ENCODE measurements around the gene PCDHA5.
"Not testable (repeated sequence)": the region's sequence is repeated elsewhere in the genome, so short reads cannot be mapped to it uniquely, and the experiment has no call there.

Gene PCDHA5

GRCh38 chr5:140823475-140823874 lies 2.1 kb downstream of the PCDHA5 start:
- DNase-seq (ENCODE audit: low read depth): no peak

- DNase-seq (ENCODE audit: low read depth): no peak
These were observed 6.4 kb downstream of the PCDHA5 start, which contains the start of gene PCDHA6 for GRCh38 chr5:140827704-140828361. PCDHA6 (plus strand) TSS chr5:140827960; CDS start chr5:140828092, 132 bp downstream.

- DNase-seq (ENCODE audit: low read depth): no peak
These were observed 6.9 kb downstream of the PCDHA5 start for GRCh38 chr5:140828362-140828737.

GRCh38 chr5:140829511-140830501 lies 8.4 kb downstream of the PCDHA5 start:
- DNase-seq (ENCODE audit: low read depth): not testable (repeated sequence)

- no peak for DNase-seq (ENCODE audit: low read depth)
These were observed 12.6 kb downstream of the PCDHA5 start, which contains the start of gene PCDHA7 for GRCh38 chr5:140833993-140834392. PCDHA7 (plus strand) TSS chr5:140834269; CDS start chr5:140834384, 115 bp downstream.

GRCh38 chr5:140834439-140835008 lies 13.1 kb downstream of the PCDHA5 start:
- DNase-seq (ENCODE audit: low read depth): not testable (repeated sequence)

GRCh38 chr5:140835622-140836510 lies 14.5 kb downstream of the PCDHA5 start:
- DNase-seq (ENCODE audit: low read depth): no peak

GRCh38 chr5:140840978-140841962 lies 19.9 kb downstream of the PCDHA5 start, which contains the start of gene PCDHA8:
PCDHA8 (plus strand) TSS chr5:140841187; CDS start chr5:140841322, 135 bp downstream.
- no peak for DNase-seq (ENCODE audit: low read depth)

GRCh38 chr5:140842798-140843733 lies 21.7 kb downstream of the PCDHA5 start:
- DNase-seq (ENCODE audit: low read depth): no peak

GRCh38 chr5:140848139-140849102 lies 27.0 kb downstream of the PCDHA5 start, which contains the start of gene PCDHA9:
PCDHA9 (plus strand) TSS chr5:140848382; CDS start chr5:140848496, 114 bp downstream.
- DNase-seq (ENCODE audit: low read depth): not testable (repeated sequence)

GRCh38 chr5:140849831-140850634 lies 28.6 kb downstream of the PCDHA5 start:
- not testable (repeated sequence) for DNase-seq (ENCODE audit: low read depth)

- DNase-seq (ENCODE audit: low read depth): no peak
These were observed 34.6 kb downstream of the PCDHA5 start, which contains the start of gene PCDHA10 for GRCh38 chr5:140855772-140856674. PCDHA10 (plus strand) TSS chr5:140855897; CDS start chr5:140856049, 152 bp downstream.

GRCh38 chr5:140857177-140857986 lies 36.0 kb downstream of the PCDHA5 start:
- DNase-seq (ENCODE audit: low read depth): no peak

GRCh38 chr5:140857987-140858240 lies 36.5 kb downstream of the PCDHA5 start:
- no peak for DNase-seq (ENCODE audit: low read depth)
